Liver (tissue), 9 donors: Measurements from ENCODE around the gene WDR7. TPM values are rescaled to one million over a fixed set of nuclear protein-coding genes. Genes with fewer than 3 reads are reported as not detected.

ENCODE experiments used
- DNase-seq: peaks from one replicate; pipeline ENCODE4 v3.0.0-alpha.2; 2017; ENCODE audit warnings: low spot score
- H3K27ac ChIP-seq, 2 donors: one replicate each; pipeline ENCODE4 v1.7.0; 2013; ENCODE audit warnings: inconsistent platforms in 2 of 2, low read length in 2 of 2, control low read depth in 1 of 2, low read depth in 1 of 2, mild to moderate bottlenecking in 1 of 2
- H3K27me3 ChIP-seq, 4 donors: one replicate each; pipeline versions ENCODE4 v1.6.1 to v1.7.0; 2013; ENCODE audit warnings: low read length in 3 of 4, inconsistent platforms in 1 of 4, mild to moderate bottlenecking in 1 of 4, moderate library complexity in 1 of 4; ENCODE audit not compliant: control insufficient read depth in 4 of 4, insufficient read depth in 4 of 4
- H3K36me3 ChIP-seq, 4 donors: one replicate each; pipeline versions ENCODE4 v1.6.1 to v1.7.0; 2013; ENCODE audit warnings: low read length in 3 of 4, mild to moderate bottlenecking in 3 of 4, low read depth in 1 of 4, moderate library complexity in 1 of 4; ENCODE audit not compliant: control insufficient read depth in 4 of 4, insufficient read depth in 3 of 4
- H3K4me1 ChIP-seq, 4 donors: one replicate each; pipeline versions ENCODE4 v1.6.1 to v1.7.0; 2013; ENCODE audit warnings: low read length in 3 of 4, mild to moderate bottlenecking in 3 of 4, moderate library complexity in 1 of 4; ENCODE audit not compliant: control insufficient read depth in 4 of 4, insufficient read depth in 4 of 4
- H3K4me3 ChIP-seq, 3 donors: one replicate each; pipeline versions ENCODE4 v1.6.1 to v1.7.0; 2013; ENCODE audit warnings: low read length in 3 of 3, control low read depth in 1 of 3, low read depth in 1 of 3, mild to moderate bottlenecking in 1 of 3
- H3K9ac ChIP-seq, 2 donors: one replicate each; pipeline ENCODE4 v1.7.0; 2013; ENCODE audit warnings: low read length in 2 of 2, mild to moderate bottlenecking in 2 of 2, moderate library complexity in 2 of 2, control low read depth in 1 of 2, low read depth in 1 of 2
- H3K9me3 ChIP-seq, 4 donors: one replicate each; pipeline versions ENCODE4 v1.6.1 to v1.7.0; 2013; ENCODE audit warnings: low read length in 3 of 4; ENCODE audit not compliant: control insufficient read depth in 4 of 4
- EGR1 ChIP-seq, 2 donors: IDR thresholded peaks; 2 replicates each; pipeline ENCODE4 v1.6.1; 2016 to 2018; ENCODE audit warnings: antibody characterized with exemption in 2 of 2, low read depth in 2 of 2
- FOXA1 ChIP-seq: IDR thresholded peaks from 2 replicates; pipeline ENCODE4 v1.6.1; 2016; ENCODE audit warnings: antibody characterized with exemption
- FOXA2 ChIP-seq: IDR thresholded peaks from 2 replicates; pipeline ENCODE4 v1.6.1; 2016; ENCODE audit warnings: antibody characterized with exemption
- GABPA ChIP-seq, 2 donors: IDR thresholded peaks in 1 of 2; conservative IDR thresholded peaks in 1 of 2; 2 replicates each; pipeline ENCODE4 v1.6.1; 2016; ENCODE audit warnings: antibody characterized with exemption in 2 of 2, mild to moderate bottlenecking in 1 of 2, moderate library complexity in 1 of 2
- HNF4G ChIP-seq: IDR thresholded peaks from 2 replicates; pipeline ENCODE4 v1.6.1; 2016; ENCODE audit warnings: antibody characterized with exemption
- JUND ChIP-seq, 2 donors: IDR thresholded peaks; 2 replicates each; pipeline ENCODE4 v1.6.1; 2016; ENCODE audit warnings: antibody characterized with exemption in 2 of 2
- MAX ChIP-seq: IDR thresholded peaks from 2 replicates; pipeline ENCODE4 v1.6.1; 2016; ENCODE audit warnings: antibody characterized with exemption
- NR2F2 ChIP-seq: IDR thresholded peaks from 2 replicates; pipeline ENCODE4 v1.6.1; 2016; ENCODE audit warnings: antibody characterized with exemption
- RAD21 ChIP-seq, 2 donors: IDR thresholded peaks; 2 replicates each; pipeline ENCODE4 v1.6.1; 2016; ENCODE audit warnings: antibody characterized with exemption in 2 of 2, mild to moderate bottlenecking in 2 of 2
- REST ChIP-seq: IDR thresholded peaks from 2 replicates; pipeline ENCODE4 v1.6.1; 2016; ENCODE audit warnings: antibody characterized with exemption, mild to moderate bottlenecking
- RXRA ChIP-seq, 2 donors: IDR thresholded peaks; 2 replicates each; pipeline ENCODE4 v1.6.1; 2017 to 2018; ENCODE audit warnings: antibody characterized with exemption in 2 of 2, mild to moderate bottlenecking in 1 of 2
- SP1 ChIP-seq: IDR thresholded peaks from 2 replicates; pipeline ENCODE4 v1.6.1; 2018; ENCODE audit warnings: antibody characterized with exemption, mild to moderate bottlenecking
- TAF1 ChIP-seq: conservative IDR thresholded peaks from 2 replicates; pipeline ENCODE4 v1.6.1; 2016; ENCODE audit warnings: antibody characterized with exemption, mild to moderate bottlenecking
- YY1 ChIP-seq: IDR thresholded peaks from 2 replicates; pipeline ENCODE4 v1.6.1; 2016; ENCODE audit warnings: antibody characterized with exemption, mild to moderate bottlenecking
- WGBS: extraction: QIAGEN DNeasy Blood & Tissue Kit; methylation state at CpG from one replicate; pipeline ENCODE4 v1.1.7; 2013; 5-methylcytosine and 5-hydroxymethylcytosine counted together
- polyA plus RNA-seq, 2 donors: library from polyadenylated mRNA; stranded (reverse) in 1 of 2; unstranded in 1 of 2; fragments of 200-250 nt in 1 of 2; fragments of >200 nt in 1 of 2; fragmentation: Nextera tagmentation in 1 of 2; extraction: Ambion mirVana in 1 of 2; gene quantifications; one replicate each; pipeline versions ENCODE4 v1.2.1 to v1.2.3, GENCODE V29; 2013 to 2015
- total RNA-seq, 2 donors: library from RNA; depleted of rRNA; stranded (reverse); fragments of >200 nt; gene quantifications; one replicate each; pipeline ENCODE4 v1.2.3, GENCODE V29; 2014
- TF ChIP-seq, protein P1 (sequence below): IDR thresholded peaks from 2 replicates; pipeline ENCODE4 v1.6.1; 2016; ENCODE audit warnings: antibody characterized with exemption
- TF ChIP-seq, protein P2 (sequence below): IDR thresholded peaks from 2 replicates; pipeline ENCODE4 v1.6.1; 2016; ENCODE audit warnings: antibody characterized with exemption
- donor health status: healthy.
- donor health status: healthy.
- donor health status: healthy.
- donor health status: healthy.
- donor health status: healthy.

Gene WDR7
- total and polyA plus RNA-seq, 4 donors = 4.5 to 26.6 (median 13.2) TPM

DNA sequence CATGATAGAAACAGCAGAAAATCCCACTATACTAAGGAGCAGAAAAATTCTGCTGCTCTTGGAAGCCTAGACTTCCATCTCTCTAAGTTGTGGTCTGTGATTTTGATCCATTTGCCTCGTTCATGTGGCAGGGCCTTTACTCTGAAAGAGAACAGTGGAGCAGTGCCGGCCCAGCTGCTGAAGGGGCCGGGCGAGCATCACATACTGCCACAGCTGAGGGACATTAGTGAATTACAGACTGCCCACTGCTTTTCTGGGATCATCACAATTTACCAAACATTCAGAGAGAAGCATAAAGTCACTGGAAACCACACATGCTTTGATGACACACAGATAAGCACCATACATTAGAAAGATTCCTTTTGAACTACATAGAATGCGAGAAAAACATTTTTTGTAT is 278.7 kb downstream of the WDR7 start:
- H3K9me3 ChIP-seq = no peaks in the 10 kb centered on the region
- 94% methylated on average over 5 of the region's 5 CpGs for WGBS
- no peak overlapping the region for H3K9ac ChIP-seq
- H3K4me3 ChIP-seq = no peak overlapping the region
- no peaks in the 10 kb centered on the region for H3K36me3 ChIP-seq
- no peak for DNase-seq
- no peaks in the 10 kb centered on the region for H3K4me1 ChIP-seq
- TF ChIP-seq RXRA (IDR thresholded peaks at IDR 0.05) (no peak), FOXA1 (no peak), MAX (no peak), NR2F2 (no peak), RAD21 (IDR thresholded peaks at IDR 0.05) (no peak), TAF1 (no peak), FOXA2 (no peak), HNF4G (no peak), GABPA (IDR thresholded peaks at IDR 0.05 in 1 of 2, conservative IDR thresholded peaks at IDR 0.05 in 1 of 2) (no peak), YY1 (no peak), EGR1 (IDR thresholded peaks at IDR 0.05; ENCODE audit: low read depth in 2 of 2) (no peak), JUND (IDR thresholded peaks at IDR 0.05) (no peak), SP1 (no peak), REST (no peak)
- TF ChIP-seq, protein P1, sequence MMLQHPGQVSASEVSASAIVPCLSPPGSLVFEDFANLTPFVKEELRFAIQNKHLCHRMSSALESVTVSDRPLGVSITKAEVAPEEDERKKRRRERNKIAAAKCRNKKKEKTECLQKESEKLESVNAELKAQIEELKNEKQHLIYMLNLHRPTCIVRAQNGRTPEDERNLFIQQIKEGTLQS = no peak
- TF ChIP-seq, protein P2, sequence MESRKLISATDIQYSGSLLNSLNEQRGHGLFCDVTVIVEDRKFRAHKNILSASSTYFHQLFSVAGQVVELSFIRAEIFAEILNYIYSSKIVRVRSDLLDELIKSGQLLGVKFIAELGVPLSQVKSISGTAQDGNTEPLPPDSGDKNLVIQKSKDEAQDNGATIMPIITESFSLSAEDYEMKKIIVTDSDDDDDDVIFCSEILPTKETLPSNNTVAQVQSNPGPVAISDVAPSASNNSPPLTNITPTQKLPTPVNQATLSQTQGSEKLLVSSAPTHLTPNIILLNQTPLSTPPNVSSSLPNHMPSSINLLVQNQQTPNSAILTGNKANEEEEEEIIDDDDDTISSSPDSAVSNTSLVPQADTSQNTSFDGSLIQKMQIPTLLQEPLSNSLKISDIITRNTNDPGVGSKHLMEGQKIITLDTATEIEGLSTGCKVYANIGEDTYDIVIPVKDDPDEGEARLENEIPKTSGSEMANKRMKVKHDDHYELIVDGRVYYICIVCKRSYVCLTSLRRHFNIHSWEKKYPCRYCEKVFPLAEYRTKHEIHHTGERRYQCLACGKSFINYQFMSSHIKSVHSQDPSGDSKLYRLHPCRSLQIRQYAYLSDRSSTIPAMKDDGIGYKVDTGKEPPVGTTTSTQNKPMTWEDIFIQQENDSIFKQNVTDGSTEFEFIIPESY = no peak
- H3K27me3 ChIP-seq = no peaks in the 10 kb centered on the region
- H3K27ac ChIP-seq = no peak overlapping the region

GRCh38 chr18:56933472-56933871 is 282.3 kb downstream of the WDR7 start:
- Histone ChIP-seq H3K4me3 (no peak overlapping the region), H3K9ac (no peak overlapping the region), H3K4me1 (no peaks in the 10 kb centered on the region), H3K36me3 (peaks cover 0 to 9% (median 0%) of the 10 kb centered on the region in 4 donors), H3K9me3 (no peaks in the 10 kb centered on the region), H3K27me3 (no peaks in the 10 kb centered on the region), H3K27ac (no peak overlapping the region)
- WGBS = 95% methylated on average over 2 of the region's 2 CpGs
- DNase-seq = no peak
- no peak for TF ChIP-seq GABPA (IDR thresholded peaks at IDR 0.05 in 1 of 2, conservative IDR thresholded peaks at IDR 0.05 in 1 of 2)
- TF ChIP-seq RAD21 (IDR thresholded peaks at IDR 0.05) = no peak
- TF ChIP-seq YY1 = no peak
- TF ChIP-seq SP1 = no peak
- TF ChIP-seq, protein P1 = no peak
- no peak for TF ChIP-seq TAF1
- no peak for TF ChIP-seq JUND (IDR thresholded peaks at IDR 0.05)
- no peak for TF ChIP-seq MAX
- TF ChIP-seq FOXA1 = no peak
- no peak for TF ChIP-seq EGR1 (IDR thresholded peaks at IDR 0.05; ENCODE audit: low read depth in 2 of 2)
- TF ChIP-seq RXRA (IDR thresholded peaks at IDR 0.05) = no peak
- TF ChIP-seq REST = no peak
- no peak for TF ChIP-seq NR2F2
